ENCODE measurements around the gene ATN1.

DNA sequence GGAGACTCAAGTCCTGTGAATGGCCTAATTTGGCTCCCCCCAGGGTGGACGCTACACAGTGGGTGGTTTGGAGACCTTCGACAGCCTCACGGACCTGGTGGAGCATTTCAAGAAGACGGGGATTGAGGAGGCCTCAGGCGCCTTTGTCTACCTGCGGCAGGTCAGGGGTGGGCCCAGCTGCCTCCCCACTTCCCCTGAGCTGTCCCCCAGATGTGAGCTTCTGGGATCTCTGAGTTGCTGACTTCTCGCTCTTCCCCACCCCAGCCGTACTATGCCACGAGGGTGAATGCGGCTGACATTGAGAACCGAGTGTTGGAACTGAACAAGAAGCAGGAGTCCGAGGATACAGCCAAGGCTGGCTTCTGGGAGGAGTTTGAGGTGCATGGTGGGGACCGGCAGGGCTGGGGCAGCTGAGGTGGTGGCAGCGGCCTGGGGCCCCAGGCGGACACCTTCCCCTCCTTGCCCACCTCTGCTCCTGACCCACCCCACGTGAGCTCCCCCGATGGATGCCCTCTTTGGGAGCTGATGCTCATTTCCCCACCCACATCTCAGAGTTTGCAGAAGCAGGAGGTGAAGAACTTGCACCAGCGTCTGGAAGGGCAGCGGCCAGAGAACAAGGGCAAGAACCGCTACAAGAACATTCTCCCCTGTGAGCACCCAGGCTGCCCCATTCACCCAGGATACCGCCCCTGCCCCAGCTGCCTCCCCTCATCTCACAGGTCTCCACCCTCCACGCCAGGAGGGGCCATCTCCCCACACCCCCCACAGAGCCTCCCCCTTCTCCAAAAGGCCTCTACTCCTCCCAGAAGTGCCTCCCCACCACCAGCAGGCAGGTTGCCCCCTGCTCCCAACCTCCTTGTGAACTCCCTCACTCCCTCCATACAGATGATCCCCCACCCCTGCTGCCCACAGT lies 27.6 kb downstream of the ATN1 start:
- TF ChIP-seq IRF2 (CRISPR knock-in tag; IDR thresholded peaks at IDR 0.05) (no peak), CBX5 (IDR thresholded peaks at IDR 0.05; ENCODE audit: borderline replicate concordance, low read depth) (no peak), NR2F6 (CRISPR knock-in tag; IDR thresholded peaks at IDR 0.05) (no peak), ZNF121 (CRISPR knock-in tag; conservative IDR thresholded peaks at IDR 0.05) (no peak), FOS (IDR thresholded peaks at IDR 0.05; ENCODE audit: extremely low read depth, insufficient read length) (no peak), RBBP5 (IDR thresholded peaks at IDR 0.05; ENCODE audit: borderline replicate concordance, insufficient read depth, low read length, poor library complexity, severe bottlenecking) (no peak), SP2 (IDR thresholded peaks at IDR 0.05; ENCODE audit: extremely low read depth, low read depth, low read length, poor library complexity, severe bottlenecking) (no peak)
- TF ChIP-seq, protein P1, sequence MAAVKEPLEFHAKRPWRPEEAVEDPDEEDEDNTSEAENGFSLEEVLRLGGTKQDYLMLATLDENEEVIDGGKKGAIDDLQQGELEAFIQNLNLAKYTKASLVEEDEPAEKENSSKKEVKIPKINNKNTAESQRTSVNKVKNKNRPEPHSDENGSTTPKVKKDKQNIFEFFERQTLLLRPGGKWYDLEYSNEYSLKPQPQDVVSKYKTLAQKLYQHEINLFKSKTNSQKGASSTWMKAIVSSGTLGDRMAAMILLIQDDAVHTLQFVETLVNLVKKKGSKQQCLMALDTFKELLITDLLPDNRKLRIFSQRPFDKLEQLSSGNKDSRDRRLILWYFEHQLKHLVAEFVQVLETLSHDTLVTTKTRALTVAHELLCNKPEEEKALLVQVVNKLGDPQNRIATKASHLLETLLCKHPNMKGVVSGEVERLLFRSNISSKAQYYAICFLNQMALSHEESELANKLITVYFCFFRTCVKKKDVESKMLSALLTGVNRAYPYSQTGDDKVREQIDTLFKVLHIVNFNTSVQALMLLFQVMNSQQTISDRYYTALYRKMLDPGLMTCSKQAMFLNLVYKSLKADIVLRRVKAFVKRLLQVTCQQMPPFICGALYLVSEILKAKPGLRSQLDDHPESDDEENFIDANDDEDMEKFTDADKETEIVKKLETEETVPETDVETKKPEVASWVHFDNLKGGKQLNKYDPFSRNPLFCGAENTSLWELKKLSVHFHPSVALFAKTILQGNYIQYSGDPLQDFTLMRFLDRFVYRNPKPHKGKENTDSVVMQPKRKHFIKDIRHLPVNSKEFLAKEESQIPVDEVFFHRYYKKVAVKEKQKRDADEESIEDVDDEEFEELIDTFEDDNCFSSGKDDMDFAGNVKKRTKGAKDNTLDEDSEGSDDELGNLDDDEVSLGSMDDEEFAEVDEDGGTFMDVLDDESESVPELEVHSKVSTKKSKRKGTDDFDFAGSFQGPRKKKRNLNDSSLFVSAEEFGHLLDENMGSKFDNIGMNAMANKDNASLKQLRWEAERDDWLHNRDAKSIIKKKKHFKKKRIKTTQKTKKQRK (IDR thresholded peaks at IDR 0.05; ENCODE audit: borderline replicate concordance, low read depth, low read length): no peak
- TF ChIP-seq, protein P2, sequence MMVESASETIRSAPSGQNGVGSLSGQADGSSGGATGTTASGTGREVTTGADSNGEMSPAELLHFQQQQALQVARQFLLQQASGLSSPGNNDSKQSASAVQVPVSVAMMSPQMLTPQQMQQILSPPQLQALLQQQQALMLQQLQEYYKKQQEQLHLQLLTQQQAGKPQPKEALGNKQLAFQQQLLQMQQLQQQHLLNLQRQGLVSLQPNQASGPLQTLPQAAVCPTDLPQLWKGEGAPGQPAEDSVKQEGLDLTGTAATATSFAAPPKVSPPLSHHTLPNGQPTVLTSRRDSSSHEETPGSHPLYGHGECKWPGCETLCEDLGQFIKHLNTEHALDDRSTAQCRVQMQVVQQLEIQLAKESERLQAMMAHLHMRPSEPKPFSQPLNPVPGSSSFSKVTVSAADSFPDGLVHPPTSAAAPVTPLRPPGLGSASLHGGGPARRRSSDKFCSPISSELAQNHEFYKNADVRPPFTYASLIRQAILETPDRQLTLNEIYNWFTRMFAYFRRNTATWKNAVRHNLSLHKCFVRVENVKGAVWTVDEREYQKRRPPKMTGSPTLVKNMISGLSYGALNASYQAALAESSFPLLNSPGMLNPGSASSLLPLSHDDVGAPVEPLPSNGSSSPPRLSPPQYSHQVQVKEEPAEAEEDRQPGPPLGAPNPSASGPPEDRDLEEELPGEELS (CRISPR knock-in tag; IDR thresholded peaks at IDR 0.05; ENCODE audit: borderline replicate concordance): no peak
- TF ChIP-seq, protein P3, sequence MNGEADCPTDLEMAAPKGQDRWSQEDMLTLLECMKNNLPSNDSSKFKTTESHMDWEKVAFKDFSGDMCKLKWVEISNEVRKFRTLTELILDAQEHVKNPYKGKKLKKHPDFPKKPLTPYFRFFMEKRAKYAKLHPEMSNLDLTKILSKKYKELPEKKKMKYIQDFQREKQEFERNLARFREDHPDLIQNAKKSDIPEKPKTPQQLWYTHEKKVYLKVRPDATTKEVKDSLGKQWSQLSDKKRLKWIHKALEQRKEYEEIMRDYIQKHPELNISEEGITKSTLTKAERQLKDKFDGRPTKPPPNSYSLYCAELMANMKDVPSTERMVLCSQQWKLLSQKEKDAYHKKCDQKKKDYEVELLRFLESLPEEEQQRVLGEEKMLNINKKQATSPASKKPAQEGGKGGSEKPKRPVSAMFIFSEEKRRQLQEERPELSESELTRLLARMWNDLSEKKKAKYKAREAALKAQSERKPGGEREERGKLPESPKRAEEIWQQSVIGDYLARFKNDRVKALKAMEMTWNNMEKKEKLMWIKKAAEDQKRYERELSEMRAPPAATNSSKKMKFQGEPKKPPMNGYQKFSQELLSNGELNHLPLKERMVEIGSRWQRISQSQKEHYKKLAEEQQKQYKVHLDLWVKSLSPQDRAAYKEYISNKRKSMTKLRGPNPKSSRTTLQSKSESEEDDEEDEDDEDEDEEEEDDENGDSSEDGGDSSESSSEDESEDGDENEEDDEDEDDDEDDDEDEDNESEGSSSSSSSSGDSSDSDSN (IDR thresholded peaks at IDR 0.05; ENCODE audit: borderline replicate concordance in 1 of 2, low read depth in 2 of 2, low read length in 2 of 2): no peak
- TF ChIP-seq, protein P4, sequence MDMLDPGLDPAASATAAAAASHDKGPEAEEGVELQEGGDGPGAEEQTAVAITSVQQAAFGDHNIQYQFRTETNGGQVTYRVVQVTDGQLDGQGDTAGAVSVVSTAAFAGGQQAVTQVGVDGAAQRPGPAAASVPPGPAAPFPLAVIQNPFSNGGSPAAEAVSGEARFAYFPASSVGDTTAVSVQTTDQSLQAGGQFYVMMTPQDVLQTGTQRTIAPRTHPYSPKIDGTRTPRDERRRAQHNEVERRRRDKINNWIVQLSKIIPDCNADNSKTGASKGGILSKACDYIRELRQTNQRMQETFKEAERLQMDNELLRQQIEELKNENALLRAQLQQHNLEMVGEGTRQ (CRISPR knock-in tag; IDR thresholded peaks at IDR 0.05): no peak
- TF ChIP-seq, protein P5, sequence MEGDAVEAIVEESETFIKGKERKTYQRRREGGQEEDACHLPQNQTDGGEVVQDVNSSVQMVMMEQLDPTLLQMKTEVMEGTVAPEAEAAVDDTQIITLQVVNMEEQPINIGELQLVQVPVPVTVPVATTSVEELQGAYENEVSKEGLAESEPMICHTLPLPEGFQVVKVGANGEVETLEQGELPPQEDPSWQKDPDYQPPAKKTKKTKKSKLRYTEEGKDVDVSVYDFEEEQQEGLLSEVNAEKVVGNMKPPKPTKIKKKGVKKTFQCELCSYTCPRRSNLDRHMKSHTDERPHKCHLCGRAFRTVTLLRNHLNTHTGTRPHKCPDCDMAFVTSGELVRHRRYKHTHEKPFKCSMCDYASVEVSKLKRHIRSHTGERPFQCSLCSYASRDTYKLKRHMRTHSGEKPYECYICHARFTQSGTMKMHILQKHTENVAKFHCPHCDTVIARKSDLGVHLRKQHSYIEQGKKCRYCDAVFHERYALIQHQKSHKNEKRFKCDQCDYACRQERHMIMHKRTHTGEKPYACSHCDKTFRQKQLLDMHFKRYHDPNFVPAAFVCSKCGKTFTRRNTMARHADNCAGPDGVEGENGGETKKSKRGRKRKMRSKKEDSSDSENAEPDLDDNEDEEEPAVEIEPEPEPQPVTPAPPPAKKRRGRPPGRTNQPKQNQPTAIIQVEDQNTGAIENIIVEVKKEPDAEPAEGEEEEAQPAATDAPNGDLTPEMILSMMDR (IDR thresholded peaks at IDR 0.05 in 2 of 3, conservative IDR thresholded peaks at IDR 0.05 in 1 of 3; ENCODE audit: insufficient read depth in 2 of 3, low read depth in 1 of 3, low read length in 3 of 3): no peak

Data from K562 (cell line).